RWPE2 (cell line): ENCODE measurements around the gene PKD1.

Experiments used
- ATAC-seq: fragments of 200-7000 bp; cut with Tn5 transposase; 3 replicates; pipeline ENCODE4 v1.9.1; 2021; ENCODE audit warnings: low read depth
- DNase-seq: peaks from one replicate; pipeline ENCODE4 v3.0.0-alpha.2; 2020; ENCODE audit warnings: low spot score
- H3K27ac ChIP-seq: fragments of 450-650 bp; 2 replicates; pipeline ENCODE4 v1.5.1; 2017; ENCODE audit warnings: mild to moderate bottlenecking; ENCODE audit not compliant: poor library complexity, severe bottlenecking
- H3K27me3 ChIP-seq: fragments of 250-450 bp; sonication (Bioruptor Pico); 2 replicates; pipeline ENCODE4 v1.5.1; 2021; ENCODE audit warnings: mild to moderate bottlenecking, moderate library complexity; ENCODE audit not compliant: insufficient read depth, poor library complexity, severe bottlenecking
- H3K36me3 ChIP-seq: fragments of 250-450 bp; sonication (Bioruptor Pico); 2 replicates; pipeline ENCODE4 v1.5.1; 2020; ENCODE audit warnings: low read depth, mild to moderate bottlenecking, moderate library complexity
- H3K4me1 ChIP-seq: fragments of 250-450 bp; sonication (Bioruptor Pico); 2 replicates; pipeline ENCODE4 v1.5.1; 2021; ENCODE audit warnings: mild to moderate bottlenecking, moderate library complexity; ENCODE audit not compliant: insufficient read depth, poor library complexity, severe bottlenecking
- H3K4me3 ChIP-seq: fragments of 250-450 bp; sonication (Bioruptor Pico); 2 replicates; pipeline ENCODE4 v1.5.1; 2021; ENCODE audit warnings: mild to moderate bottlenecking, moderate library complexity; ENCODE audit not compliant: severe bottlenecking
- H3K9me3 ChIP-seq: fragments of 250-450 bp; sonication (Bioruptor Pico); 2 replicates; pipeline ENCODE4 v1.5.1; 2021; ENCODE audit warnings: mild to moderate bottlenecking, moderate library complexity; ENCODE audit not compliant: severe bottlenecking
- CTCF ChIP-seq: fragments of 450-650 bp; IDR thresholded peaks from one replicate; pipeline ENCODE4 v1.5.1; 2017; ENCODE audit warnings: mild to moderate bottlenecking, moderate library complexity; ENCODE audit not compliant: poor library complexity, severe bottlenecking

PKD1 gene

GRCh38 chr16:2063861-2064260, 71.8 kb downstream of the PKD1 start:
- Histone ChIP-seq H3K4me1 (no peaks in the 10 kb centered on the region), H3K36me3 (peaks cover 29% of the 10 kb centered on the region), H3K9me3 (no peaks in the 10 kb centered on the region), H3K4me3 (no peak overlapping the region), H3K27me3 (no peaks in the 10 kb centered on the region), H3K27ac (no peak overlapping the region)
- no peak for DNase-seq
- ATAC-seq: no peak
- TF ChIP-seq CTCF: no peak

GRCh38 chr16:2062801-2063200, 72.9 kb downstream of the PKD1 start:
- Histone ChIP-seq H3K4me3 (no peak overlapping the region), H3K36me3 (peaks cover 23% of the 10 kb centered on the region), H3K4me1 (no peaks in the 10 kb centered on the region), H3K27me3 (no peaks in the 10 kb centered on the region), H3K27ac (no peak overlapping the region), H3K9me3 (no peaks in the 10 kb centered on the region)
- ATAC-seq (no peak), DNase-seq (no peak)
- no peak for TF ChIP-seq CTCF

GRCh38 chr16:2061526-2061925, 74.2 kb downstream of the PKD1 start:
- Histone ChIP-seq H3K36me3 (peaks cover 23% of the 10 kb centered on the region), H3K27ac (no peak overlapping the region), H3K4me1 (no peaks in the 10 kb centered on the region), H3K4me3 (no peak overlapping the region), H3K9me3 (no peaks in the 10 kb centered on the region), H3K27me3 (no peaks in the 10 kb centered on the region)
- DNase-seq: no peak
- no peak for TF ChIP-seq CTCF
- ATAC-seq: no peak

- no peaks in the 10 kb centered on the region for H3K27me3 ChIP-seq
- peaks cover 19% of the 10 kb centered on the region for H3K36me3 ChIP-seq
- no peaks in the 10 kb centered on the region for H3K4me1 ChIP-seq
- no peak overlapping the region for H3K4me3 ChIP-seq
- ATAC-seq (no peak), DNase-seq (no peak)
- no peaks in the 10 kb centered on the region for H3K9me3 ChIP-seq
- TF ChIP-seq CTCF: no peak
- H3K27ac ChIP-seq: no peak overlapping the region
These were observed 74.7 kb downstream of the PKD1 start for GRCh38 chr16:2061023-2061422.

GRCh38 chr16:2060346-2060745, 75.4 kb downstream of the PKD1 start:
- no peak for DNase-seq
- Histone ChIP-seq H3K4me3 (no peak overlapping the region), H3K36me3 (peaks cover 14% of the 10 kb centered on the region), H3K27me3 (no peaks in the 10 kb centered on the region), H3K9me3 (no peaks in the 10 kb centered on the region), H3K4me1 (no peaks in the 10 kb centered on the region), H3K27ac (no peak overlapping the region)
- ATAC-seq: no peak
- TF ChIP-seq CTCF: no peak
